ENCODE results near the gene WASL. TPM values are rescaled to one million over a fixed set of nuclear protein-coding genes. Genes with fewer than 3 reads are reported as not detected.
A peak's percentile ranks its signal among the peaks of the same experiment; 100 is the strongest.

Gene WASL
- total RNA-seq, 1 experiment from 2014 or later: 34.4 TPM

DNA sequence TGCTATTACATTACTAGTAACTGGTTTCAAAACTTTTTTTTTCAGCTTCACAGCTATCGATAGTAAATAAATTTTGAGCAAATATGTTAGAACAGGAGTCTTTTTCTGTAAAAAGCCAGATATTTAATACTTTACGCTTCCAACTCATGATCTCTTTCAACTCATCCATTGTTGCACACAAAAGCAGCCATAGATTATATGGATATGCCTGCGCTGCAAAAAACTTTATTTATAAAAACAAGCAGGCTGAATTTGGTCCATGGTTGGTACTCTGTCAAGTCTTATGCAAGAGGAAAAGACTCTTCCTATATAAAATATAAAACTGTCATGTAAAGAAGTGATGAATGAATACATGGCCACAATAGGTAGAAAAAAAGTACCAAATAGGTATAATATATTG is 31.1 kb downstream of the WASL start (continued):
- TF ChIP-seq, protein P1, sequence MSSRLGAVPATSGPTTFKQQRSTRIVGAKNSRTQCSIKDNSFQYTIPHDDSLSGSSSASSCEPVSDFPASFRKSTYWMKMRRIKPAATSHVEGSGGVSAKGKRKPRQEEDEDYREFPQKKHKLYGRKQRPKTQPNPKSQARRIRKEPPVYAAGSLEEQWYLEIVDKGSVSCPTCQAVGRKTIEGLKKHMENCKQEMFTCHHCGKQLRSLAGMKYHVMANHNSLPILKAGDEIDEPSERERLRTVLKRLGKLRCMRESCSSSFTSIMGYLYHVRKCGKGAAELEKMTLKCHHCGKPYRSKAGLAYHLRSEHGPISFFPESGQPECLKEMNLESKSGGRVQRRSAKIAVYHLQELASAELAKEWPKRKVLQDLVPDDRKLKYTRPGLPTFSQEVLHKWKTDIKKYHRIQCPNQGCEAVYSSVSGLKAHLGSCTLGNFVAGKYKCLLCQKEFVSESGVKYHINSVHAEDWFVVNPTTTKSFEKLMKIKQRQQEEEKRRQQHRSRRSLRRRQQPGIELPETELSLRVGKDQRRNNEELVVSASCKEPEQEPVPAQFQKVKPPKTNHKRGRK (CRISPR knock-in tag; IDR thresholded peaks at IDR 0.05; ENCODE audit: borderline replicate concordance): no peak

DNA sequence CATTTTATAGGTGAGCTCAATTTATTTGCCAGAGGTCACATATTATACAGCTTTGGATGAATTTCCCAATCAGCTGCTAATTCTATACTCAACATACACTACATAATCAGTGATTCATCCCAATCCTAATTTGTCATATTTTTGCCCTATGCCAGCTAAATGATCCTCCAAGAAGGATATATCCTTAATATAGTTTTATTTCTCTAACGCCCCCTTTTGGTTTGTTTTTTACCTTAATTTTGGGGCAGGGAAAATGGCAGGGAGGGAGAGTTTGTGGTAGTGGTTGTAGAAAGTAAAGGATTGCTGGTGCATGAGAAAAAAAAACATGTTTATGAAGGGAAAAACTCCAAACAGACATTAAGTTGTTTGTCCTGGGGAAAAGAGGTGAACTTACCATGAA is 31.9 kb downstream of the WASL start:
- no peak overlapping the region for H3K4me3 Mint-ChIP-seq
- H3K27me3 Mint-ChIP-seq (ENCODE audit: low read depth): no peaks in the 10 kb centered on the region
- H3K9me3 Mint-ChIP-seq: peaks cover 15% of the 10 kb centered on the region
- ChIA-PET CTCF (interaction anchor here (0.6 to 3.8 kb wide), 9 partner anchors 10 to 46 kb away, joined by 3 to 25 read pairs (median 4); partner anchors contain the start of gene WASL), POLR2A (no interaction called here)
- H3K36me3 Mint-ChIP-seq: peaks cover 13% of the 10 kb centered on the region
- TF ChIP-seq RELA (CRISPR knock-in tag; IDR thresholded peaks at IDR 0.05; ENCODE audit: borderline replicate concordance) (no peak), JUN (CRISPR knock-in tag; IDR thresholded peaks at IDR 0.05) (no peak), ZNF138 (CRISPR knock-in tag; conservative IDR thresholded peaks at IDR 0.05) (no peak), CBFB (CRISPR knock-in tag; IDR thresholded peaks at IDR 0.05; ENCODE audit: low read depth) (no peak), IRF2 (CRISPR knock-in tag; IDR thresholded peaks at IDR 0.05; ENCODE audit: borderline replicate concordance, low read depth) (no peak), SMAD3 (CRISPR knock-in tag; IDR thresholded peaks at IDR 0.05; ENCODE audit: borderline replicate concordance) (no peak), GABPB1 (CRISPR knock-in tag; IDR thresholded peaks at IDR 0.05) (no peak), ZNF416 (CRISPR knock-in tag; IDR thresholded peaks at IDR 0.05) (no peak), GTF2I (CRISPR knock-in tag; conservative IDR thresholded peaks at IDR 0.05) (no peak), ESRRA (CRISPR knock-in tag; IDR thresholded peaks at IDR 0.05; ENCODE audit: borderline replicate concordance) (no peak), RORB (CRISPR knock-in tag; IDR thresholded peaks at IDR 0.05) (no peak)
- TF ChIP-seq, protein P1 (CRISPR knock-in tag; IDR thresholded peaks at IDR 0.05; ENCODE audit: borderline replicate concordance): no peak
- TF ChIP-seq, protein P2, sequence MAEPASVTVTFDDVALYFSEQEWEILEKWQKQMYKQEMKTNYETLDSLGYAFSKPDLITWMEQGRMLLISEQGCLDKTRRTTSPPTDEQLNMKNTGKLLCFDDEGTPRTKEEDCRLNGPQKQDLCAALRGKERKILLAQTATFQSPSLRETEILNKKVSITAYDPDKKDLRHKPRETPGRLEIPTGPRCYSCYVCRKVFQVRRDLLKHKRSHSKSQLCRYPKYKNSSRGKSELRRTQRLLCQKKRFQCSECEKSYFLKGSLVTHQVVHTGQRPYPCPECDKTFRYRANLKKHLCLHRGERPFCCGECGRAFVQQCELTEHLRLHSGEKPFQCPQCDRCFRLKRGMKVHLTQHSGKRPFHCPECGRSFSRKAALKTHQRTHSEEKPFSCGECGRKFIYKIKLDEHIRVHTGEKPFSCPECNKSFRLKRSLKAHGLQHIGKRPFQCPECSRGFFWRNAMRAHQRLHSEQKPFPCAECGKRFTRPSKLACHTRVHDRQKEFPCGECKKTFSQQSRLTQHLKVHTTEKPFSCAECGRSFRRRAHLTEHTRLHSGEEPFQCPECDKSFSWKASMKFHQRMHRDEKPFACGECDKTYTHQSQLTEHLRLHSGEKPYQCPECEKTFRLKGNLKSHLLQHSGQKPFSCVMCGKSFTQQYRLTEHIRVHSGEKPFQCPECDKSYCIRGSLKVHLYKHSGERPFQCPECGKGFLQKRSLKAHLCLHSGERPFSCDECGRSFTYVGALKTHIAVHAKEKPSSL (CRISPR knock-in tag; conservative IDR thresholded peaks at IDR 0.05): no peak
- TF ChIP-seq, protein P3, sequence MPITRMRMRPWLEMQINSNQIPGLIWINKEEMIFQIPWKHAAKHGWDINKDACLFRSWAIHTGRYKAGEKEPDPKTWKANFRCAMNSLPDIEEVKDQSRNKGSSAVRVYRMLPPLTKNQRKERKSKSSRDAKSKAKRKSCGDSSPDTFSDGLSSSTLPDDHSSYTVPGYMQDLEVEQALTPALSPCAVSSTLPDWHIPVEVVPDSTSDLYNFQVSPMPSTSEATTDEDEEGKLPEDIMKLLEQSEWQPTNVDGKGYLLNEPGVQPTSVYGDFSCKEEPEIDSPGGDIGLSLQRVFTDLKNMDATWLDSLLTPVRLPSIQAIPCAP (CRISPR knock-in tag; IDR thresholded peaks at IDR 0.05): no peak
- H3K27ac Mint-ChIP-seq: no peak overlapping the region
- no peak for DNase-seq (ENCODE audit: low spot score)
- H3K4me1 Mint-ChIP-seq: peaks cover 32% of the 10 kb centered on the region
- ATAC-seq: peak; percentile 19; the same call in 1 of the 2 replicates

DNA sequence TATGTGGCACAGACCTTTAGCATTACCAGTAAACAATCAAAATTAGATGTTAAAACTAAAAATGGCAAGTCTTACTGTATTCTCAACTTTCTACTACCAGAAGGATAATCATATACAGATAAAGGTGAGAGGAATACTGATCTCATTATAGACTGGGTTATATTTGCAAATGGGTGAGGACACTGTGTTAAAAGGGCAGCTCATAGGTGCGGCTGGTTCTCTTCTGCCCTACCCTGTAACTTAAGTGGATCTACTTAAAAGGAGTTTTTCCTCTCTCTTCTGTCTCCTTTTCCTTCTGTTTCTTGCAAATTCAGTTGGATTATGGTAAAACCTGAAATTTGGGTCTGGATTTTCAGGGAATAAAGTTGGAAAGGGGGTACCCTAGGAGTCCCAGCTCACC is 33.0 kb downstream of the WASL start:
- Mint-ChIP-seq H3K4me3 (no peak overlapping the region), H3K27ac (no peak overlapping the region), H3K4me1 (peaks cover 33% of the 10 kb centered on the region), H3K27me3 (ENCODE audit: low read depth) (no peaks in the 10 kb centered on the region), H3K9me3 (peaks cover 15% of the 10 kb centered on the region), H3K36me3 (peaks cover 13% of the 10 kb centered on the region)
- POLR2A ChIA-PET: no interaction called here
- CTCF ChIA-PET: interaction anchor here (2.0 to 3.8 kb wide), 3 partner anchors 14 to 33 kb away, joined by 8 to 25 read pairs (median 12); partner anchors contain the start of gene WASL
- DNase-seq (ENCODE audit: low spot score) (no peak), ATAC-seq (no peak)
- TF ChIP-seq MXD4 (CRISPR knock-in tag; IDR thresholded peaks at IDR 0.05; ENCODE audit: borderline replicate concordance): no peak
- no peak for TF ChIP-seq MYBL2 (CRISPR knock-in tag; IDR thresholded peaks at IDR 0.05)
- TF ChIP-seq, protein P1 (CRISPR knock-in tag; IDR thresholded peaks at IDR 0.05; ENCODE audit: borderline replicate concordance): no peak
- TF ChIP-seq, protein P4, sequence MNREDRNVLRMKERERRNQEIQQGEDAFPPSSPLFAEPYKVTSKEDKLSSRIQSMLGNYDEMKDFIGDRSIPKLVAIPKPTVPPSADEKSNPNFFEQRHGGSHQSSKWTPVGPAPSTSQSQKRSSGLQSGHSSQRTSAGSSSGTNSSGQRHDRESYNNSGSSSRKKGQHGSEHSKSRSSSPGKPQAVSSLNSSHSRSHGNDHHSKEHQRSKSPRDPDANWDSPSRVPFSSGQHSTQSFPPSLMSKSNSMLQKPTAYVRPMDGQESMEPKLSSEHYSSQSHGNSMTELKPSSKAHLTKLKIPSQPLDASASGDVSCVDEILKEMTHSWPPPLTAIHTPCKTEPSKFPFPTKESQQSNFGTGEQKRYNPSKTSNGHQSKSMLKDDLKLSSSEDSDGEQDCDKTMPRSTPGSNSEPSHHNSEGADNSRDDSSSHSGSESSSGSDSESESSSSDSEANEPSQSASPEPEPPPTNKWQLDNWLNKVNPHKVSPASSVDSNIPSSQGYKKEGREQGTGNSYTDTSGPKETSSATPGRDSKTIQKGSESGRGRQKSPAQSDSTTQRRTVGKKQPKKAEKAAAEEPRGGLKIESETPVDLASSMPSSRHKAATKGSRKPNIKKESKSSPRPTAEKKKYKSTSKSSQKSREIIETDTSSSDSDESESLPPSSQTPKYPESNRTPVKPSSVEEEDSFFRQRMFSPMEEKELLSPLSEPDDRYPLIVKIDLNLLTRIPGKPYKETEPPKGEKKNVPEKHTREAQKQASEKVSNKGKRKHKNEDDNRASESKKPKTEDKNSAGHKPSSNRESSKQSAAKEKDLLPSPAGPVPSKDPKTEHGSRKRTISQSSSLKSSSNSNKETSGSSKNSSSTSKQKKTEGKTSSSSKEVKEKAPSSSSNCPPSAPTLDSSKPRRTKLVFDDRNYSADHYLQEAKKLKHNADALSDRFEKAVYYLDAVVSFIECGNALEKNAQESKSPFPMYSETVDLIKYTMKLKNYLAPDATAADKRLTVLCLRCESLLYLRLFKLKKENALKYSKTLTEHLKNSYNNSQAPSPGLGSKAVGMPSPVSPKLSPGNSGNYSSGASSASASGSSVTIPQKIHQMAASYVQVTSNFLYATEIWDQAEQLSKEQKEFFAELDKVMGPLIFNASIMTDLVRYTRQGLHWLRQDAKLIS (CRISPR knock-in tag; IDR thresholded peaks at IDR 0.05; ENCODE audit: borderline replicate concordance): no peak
- TF ChIP-seq, protein P5, sequence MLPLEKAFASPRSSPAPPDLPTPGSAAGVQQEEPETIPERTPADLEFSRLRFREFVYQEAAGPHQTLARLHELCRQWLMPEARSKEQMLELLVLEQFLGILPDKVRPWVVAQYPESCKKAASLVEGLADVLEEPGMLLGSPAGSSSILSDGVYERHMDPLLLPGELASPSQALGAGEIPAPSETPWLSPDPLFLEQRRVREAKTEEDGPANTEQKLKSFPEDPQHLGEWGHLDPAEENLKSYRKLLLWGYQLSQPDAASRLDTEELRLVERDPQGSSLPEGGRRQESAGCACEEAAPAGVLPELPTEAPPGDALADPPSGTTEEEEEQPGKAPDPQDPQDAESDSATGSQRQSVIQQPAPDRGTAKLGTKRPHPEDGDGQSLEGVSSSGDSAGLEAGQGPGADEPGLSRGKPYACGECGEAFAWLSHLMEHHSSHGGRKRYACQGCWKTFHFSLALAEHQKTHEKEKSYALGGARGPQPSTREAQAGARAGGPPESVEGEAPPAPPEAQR (CRISPR knock-in tag; IDR thresholded peaks at IDR 0.05): no peak
- TF ChIP-seq FOXJ3 (CRISPR knock-in tag; IDR thresholded peaks at IDR 0.05; ENCODE audit: borderline replicate concordance): no peak
